Neutrophil (primary cell): ENCODE measurements around the gene ANXA5.

ENCODE experiments used
- H3K27ac ChIP-seq: fragments of 200-600 bp; sonication (generic); 2 replicates; pipeline ENCODE4 v1.5.1; 2016; ENCODE audit warnings: mild to moderate bottlenecking, moderate library complexity
- H3K27me3 ChIP-seq: fragments of 200-600 bp; sonication (generic); 2 replicates; pipeline ENCODE4 v1.6.0; 2016; ENCODE audit warnings: mild to moderate bottlenecking
- H3K36me3 ChIP-seq: fragments of 200-600 bp; sonication (generic); 2 replicates; pipeline ENCODE4 v1.5.1; 2017
- H3K4me1 ChIP-seq, 2 experiments: fragments of 200-600 bp in 1 of 2; sonication (generic) in 1 of 2; 1 replicate in 1 of 2; 2 replicates in 1 of 2; pipeline versions ENCODE4 v1.5.1 to v1.6.1; 2013 to 2016; ENCODE audit warnings: low read depth in 1 of 2, low read length in 1 of 2, mild to moderate bottlenecking in 1 of 2, moderate library complexity in 1 of 2; ENCODE audit not compliant: control insufficient read depth in 1 of 2, insufficient read depth in 1 of 2
- H3K4me3 ChIP-seq, 2 experiments: fragments of 200-600 bp in 1 of 2; sonication (generic) in 1 of 2; 1 replicate in 1 of 2; 2 replicates in 1 of 2; pipeline ENCODE4 v1.5.1; 2013 to 2016; ENCODE audit warnings: low read depth in 1 of 2, low read length in 1 of 2, mild to moderate bottlenecking in 1 of 2, moderate library complexity in 1 of 2
- H3K9me3 ChIP-seq: fragments of 200-600 bp; sonication (generic); 2 replicates; pipeline ENCODE4 v1.5.1; 2016
- CTCF ChIP-seq: fragments of 200-600 bp; sonication (generic); IDR thresholded peaks from 2 replicates; pipeline ENCODE4 v1.5.1; 2016; ENCODE audit warnings: antibody characterized with exemption

Gene ANXA5

GRCh38 chr4:121717680-121718237 lies 21.0 kb upstream of the ANXA5 start:
- no peaks in the 10 kb centered on the region for H3K36me3 ChIP-seq
- no peak for TF ChIP-seq CTCF
- H3K4me1 ChIP-seq, result no peaks in the 10 kb centered on the region
- H3K4me3 ChIP-seq, result no peak overlapping the region
- peaks cover 23% of the 10 kb centered on the region for H3K27me3 ChIP-seq
- H3K27ac ChIP-seq, result no peak overlapping the region
- H3K9me3 ChIP-seq, result no peaks in the 10 kb centered on the region

- no peaks in the 10 kb centered on the region for H3K36me3 ChIP-seq
- H3K27me3 ChIP-seq, result peaks cover 55% of the 10 kb centered on the region
- no peaks in the 10 kb centered on the region for H3K4me1 ChIP-seq
- TF ChIP-seq CTCF, result no peak
- no peak overlapping the region for H3K4me3 ChIP-seq
- H3K9me3 ChIP-seq, result no peaks in the 10 kb centered on the region
- no peak overlapping the region for H3K27ac ChIP-seq
Measured at GRCh38 chr4:121714548-121714947, 17.8 kb upstream of the ANXA5 start.

GRCh38 chr4:121712783-121713182 lies 16.0 kb upstream of the ANXA5 start:
- no peak for TF ChIP-seq CTCF
- H3K9me3 ChIP-seq, result no peaks in the 10 kb centered on the region
- H3K4me3 ChIP-seq, result no peak overlapping the region
- H3K27me3 ChIP-seq, result peaks cover 72% of the 10 kb centered on the region
- no peaks in the 10 kb centered on the region for H3K4me1 ChIP-seq
- no peak overlapping the region for H3K27ac ChIP-seq
- H3K36me3 ChIP-seq, result no peaks in the 10 kb centered on the region

GRCh38 chr4:121712001-121712651 lies 15.3 kb upstream of the ANXA5 start:
- Histone ChIP-seq H3K36me3 (no peaks in the 10 kb centered on the region), H3K4me1 (no peaks in the 10 kb centered on the region), H3K9me3 (no peaks in the 10 kb centered on the region), H3K4me3 (no peak overlapping the region), H3K27me3 (peaks cover 79% of the 10 kb centered on the region), H3K27ac (no peak overlapping the region)
- TF ChIP-seq CTCF, result no peak

- H3K36me3 ChIP-seq, result no peaks in the 10 kb centered on the region
- H3K4me3 ChIP-seq, result no peak overlapping the region
- peaks cover 80% of the 10 kb centered on the region for H3K27me3 ChIP-seq
- no peak overlapping the region for H3K27ac ChIP-seq
- H3K9me3 ChIP-seq, result no peaks in the 10 kb centered on the region
- no peaks in the 10 kb centered on the region for H3K4me1 ChIP-seq
- no peak for TF ChIP-seq CTCF
Measured at GRCh38 chr4:121711263-121712000, 14.7 kb upstream of the ANXA5 start.
